ENCODE data around the gene OSGEP. TPM values are rescaled to one million over a fixed set of nuclear protein-coding genes. Genes with fewer than 3 reads are reported as not detected.
A peak's percentile ranks its signal among the peaks of the same experiment; 100 is the strongest.
"Not testable (repeated sequence)": the region's sequence is repeated elsewhere in the genome, so short reads cannot be mapped to it uniquely, and the experiment has no call there.

OSGEP gene
- total RNA-seq, 2 experiments from 2014 or later: 46.2 to 47.5 TPM

DNA sequence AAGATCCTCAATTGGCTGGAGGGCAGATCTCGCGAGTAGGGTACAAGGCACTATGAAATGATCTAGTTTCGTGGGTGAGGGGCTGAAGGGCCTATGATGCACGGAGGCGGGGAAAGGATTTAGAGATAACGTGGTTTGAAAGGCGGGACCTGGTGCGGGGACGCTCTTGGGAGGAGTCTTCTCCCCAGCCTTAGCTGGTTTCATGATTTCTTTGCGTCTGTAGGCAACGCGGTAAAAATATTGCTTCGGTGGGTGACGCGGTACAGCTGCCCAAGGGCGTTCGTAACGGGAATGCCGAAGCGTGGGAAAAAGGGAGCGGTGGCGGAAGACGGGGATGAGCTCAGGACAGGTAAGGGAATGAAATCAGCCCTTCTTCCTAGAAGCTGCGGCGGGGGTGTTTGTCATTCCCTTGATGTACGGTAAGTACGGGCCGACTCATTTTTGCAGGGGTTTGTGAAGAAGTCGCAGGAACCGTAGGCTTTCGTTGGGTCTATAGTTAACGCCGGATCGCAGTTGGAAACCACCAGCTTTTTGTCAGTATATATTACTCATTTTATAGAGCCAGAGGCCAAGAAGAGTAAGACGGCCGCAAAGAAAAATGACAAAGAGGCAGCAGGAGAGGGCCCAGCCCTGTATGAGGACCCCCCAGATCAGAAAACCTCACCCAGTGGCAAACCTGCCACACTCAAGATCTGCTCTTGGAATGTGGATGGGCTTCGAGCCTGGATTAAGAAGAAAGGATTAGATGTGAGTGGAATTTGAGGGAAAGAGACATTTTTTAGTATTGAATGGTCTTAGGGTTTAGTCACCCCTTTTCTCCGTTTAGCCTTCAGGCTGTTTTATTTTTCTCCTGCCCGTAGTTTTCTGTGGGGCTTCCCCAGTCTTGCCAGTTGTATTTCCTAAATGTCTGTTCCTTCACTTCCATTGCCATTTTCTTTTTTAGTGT lies 1.0 kb upstream of the OSGEP start:
- Mint-ChIP-seq H3K4me3 (no peak overlapping the region), H3K27ac (no peak overlapping the region), H3K36me3 (ENCODE audit: low read depth) (peaks cover 48% of the 10 kb centered on the region), H3K4me1 (peaks cover 27% of the 10 kb centered on the region), H3K27me3 (no peaks in the 10 kb centered on the region), H3K9me3 (ENCODE audit: low read depth) (no peaks in the 10 kb centered on the region)
- POLR2A ChIA-PET: interaction anchor here (0.6 to 2.7 kb wide), 14 partner anchors 8 to 167 kb away, joined by 3 to 44 read pairs (median 6); partner anchors contain the start of genes PARP2, PNP and TEP1
- DNase-seq (no peak), ATAC-seq (peak; percentile 76)
- intact Hi-C loops (cut with DNase I, micrococcal nuclease): loop anchor here (1.0 to 5.0 kb wide), 16 partner anchors 13 to 813 kb away; partner anchors contain the start of genes CCNB1IP1 (in 2 of the 2), PARP2 (in 2 of the 2), PNP (in 2 of the 2) and TEP1 (in 2 of the 2)
- CTCF ChIA-PET: interaction anchor here (0.6 to 4.6 kb wide), 9 partner anchors 17 to 235 kb away, joined by 3 to 25 read pairs (median 5); partner anchors contain the start of gene PARP2

DNA sequence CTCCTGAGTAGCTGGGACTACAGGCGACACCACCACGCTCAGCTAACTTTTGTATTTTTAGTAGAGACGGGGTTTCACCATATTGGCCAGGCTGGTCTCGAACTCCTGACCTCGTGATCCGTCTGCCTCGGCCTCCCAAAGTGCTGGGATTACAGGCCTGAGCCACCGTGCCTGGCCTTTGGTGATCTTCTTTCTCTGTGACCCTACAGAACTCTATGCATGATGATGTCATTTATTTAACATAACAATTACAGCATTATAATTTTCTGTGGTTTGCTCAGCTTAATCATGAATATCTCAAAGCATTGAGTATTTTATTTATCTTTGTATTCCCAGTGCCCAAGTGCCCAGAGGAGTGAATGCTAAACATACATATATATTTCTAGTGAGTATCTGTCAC lies 1.8 kb downstream of the OSGEP start:
- intact Hi-C loops (cut with DNase I, micrococcal nuclease); H3K4me1 Mint-ChIP-seq; DNase-seq; H3K9me3 Mint-ChIP-seq (ENCODE audit: low read depth); ATAC-seq; H3K4me3 Mint-ChIP-seq; H3K27me3 Mint-ChIP-seq: not testable (repeated sequence)
- ChIA-PET POLR2A (interaction anchor here (0.8 to 1.5 kb wide), 3 partner anchors 8 to 110 kb away, joined by 3 to 5 read pairs (median 3); partner anchors contain the start of genes PARP2 and PIP4P1), CTCF (interaction anchor here (0.6 to 4.6 kb wide), 3 partner anchors 16 to 126 kb away, joined by 3 to 25 read pairs (median 3); no protein-coding TSS in a partner anchor)
- Mint-ChIP-seq H3K36me3 (ENCODE audit: low read depth) (peaks cover 43% of the 10 kb centered on the region), H3K27ac (peak overlapping the region; percentile 24)

DNA sequence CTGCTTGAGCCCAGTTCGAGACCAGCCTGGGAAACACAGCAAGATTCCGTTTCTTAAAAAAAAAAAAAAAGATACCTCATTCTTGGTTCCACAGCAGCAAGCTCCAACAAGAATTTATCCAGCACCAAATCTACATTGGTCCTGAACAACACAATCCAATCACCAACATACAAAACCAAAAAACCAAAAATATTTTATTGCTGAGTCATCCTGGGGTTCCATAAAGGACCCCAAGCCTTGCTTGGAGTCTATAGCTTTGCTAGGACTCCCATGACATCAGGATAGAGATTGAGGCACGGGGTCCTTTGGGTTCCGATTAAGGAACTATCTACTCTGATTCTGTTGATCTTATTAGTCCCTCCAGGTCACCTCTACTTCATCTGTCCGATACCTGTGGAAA lies 7.7 kb downstream of the OSGEP start:
- H3K4me1 Mint-ChIP-seq: peaks cover 3% of the 10 kb centered on the region
- POLR2A ChIA-PET: no interaction called here
- DNase-seq (no peak), ATAC-seq (no peak)
- no peaks in the 10 kb centered on the region for H3K9me3 Mint-ChIP-seq (ENCODE audit: low read depth)
- CTCF ChIA-PET: no interaction called here
- H3K36me3 Mint-ChIP-seq (ENCODE audit: low read depth): peaks cover 45% of the 10 kb centered on the region
- H3K27me3 Mint-ChIP-seq: no peaks in the 10 kb centered on the region
- H3K27ac Mint-ChIP-seq: no peak overlapping the region
- intact Hi-C loops (cut with DNase I, micrococcal nuclease): no loop called here
- H3K4me3 Mint-ChIP-seq: no peak overlapping the region

DNA sequence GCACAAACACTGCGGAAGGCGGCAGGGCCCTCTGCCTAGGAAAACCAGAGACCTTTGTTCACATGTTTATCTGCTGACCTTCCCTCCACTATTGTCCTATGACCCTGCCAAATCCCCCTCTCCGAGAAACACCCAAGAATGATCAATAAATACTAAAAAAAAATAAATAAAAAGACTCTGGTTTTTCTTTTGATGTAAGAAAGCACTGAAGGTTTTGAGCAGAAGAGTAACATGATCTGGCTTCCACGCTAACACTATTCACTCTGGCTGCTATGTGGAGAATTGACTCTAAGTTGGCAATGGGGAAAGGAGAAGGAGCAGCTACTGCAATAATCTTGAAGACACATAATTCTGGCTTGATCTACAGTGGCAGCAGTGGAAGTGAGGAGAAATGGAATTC lies 11.0 kb downstream of the OSGEP start:
- H3K27me3 Mint-ChIP-seq; H3K9me3 Mint-ChIP-seq (ENCODE audit: low read depth); POLR2A ChIA-PET; DNase-seq; H3K4me3 Mint-ChIP-seq; CTCF ChIA-PET; intact Hi-C loops (cut with DNase I, micrococcal nuclease); ATAC-seq; H3K27ac Mint-ChIP-seq: not testable (repeated sequence)
- H3K4me1 Mint-ChIP-seq: peaks cover 21% of the 10 kb centered on the region
- H3K36me3 Mint-ChIP-seq (ENCODE audit: low read depth): peaks cover 26% of the 10 kb centered on the region

DNA sequence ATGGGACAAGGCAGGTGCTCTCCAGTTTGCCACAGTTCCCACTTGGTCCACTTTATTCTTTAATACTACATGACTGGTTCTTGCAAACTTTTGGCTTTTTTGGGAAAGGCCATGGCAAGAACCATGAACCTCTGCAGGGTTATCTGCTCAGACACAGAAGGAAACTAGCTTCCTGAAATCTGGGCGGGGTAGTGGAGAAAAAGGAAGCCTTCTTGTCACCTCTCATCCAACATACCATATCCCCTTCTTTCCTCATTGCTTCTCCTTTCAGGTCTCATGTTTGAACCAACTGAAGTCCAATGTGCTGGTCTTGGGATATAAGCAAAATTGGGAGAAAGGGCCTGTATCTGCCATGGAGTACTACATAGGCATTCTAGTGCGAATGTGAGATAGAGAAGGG lies 13.2 kb downstream of the OSGEP start:
- Mint-ChIP-seq H3K27me3 (no peaks in the 10 kb centered on the region), H3K9me3 (ENCODE audit: low read depth) (no peaks in the 10 kb centered on the region), H3K4me3 (no peak overlapping the region), H3K36me3 (ENCODE audit: low read depth) (peaks cover 8% of the 10 kb centered on the region), H3K27ac (peak overlapping the region; percentile 66), H3K4me1 (peaks cover 21% of the 10 kb centered on the region)
- ATAC-seq: no peak
- intact Hi-C loops (cut with DNase I, micrococcal nuclease): no loop called here
- DNase-seq: no peak
- POLR2A ChIA-PET: no interaction called here
- CTCF ChIA-PET: interaction anchor here (1.3 kb wide), 1 partner anchor 26 kb away, joined by 3 read pairs; no protein-coding TSS in a partner anchor

DNA sequence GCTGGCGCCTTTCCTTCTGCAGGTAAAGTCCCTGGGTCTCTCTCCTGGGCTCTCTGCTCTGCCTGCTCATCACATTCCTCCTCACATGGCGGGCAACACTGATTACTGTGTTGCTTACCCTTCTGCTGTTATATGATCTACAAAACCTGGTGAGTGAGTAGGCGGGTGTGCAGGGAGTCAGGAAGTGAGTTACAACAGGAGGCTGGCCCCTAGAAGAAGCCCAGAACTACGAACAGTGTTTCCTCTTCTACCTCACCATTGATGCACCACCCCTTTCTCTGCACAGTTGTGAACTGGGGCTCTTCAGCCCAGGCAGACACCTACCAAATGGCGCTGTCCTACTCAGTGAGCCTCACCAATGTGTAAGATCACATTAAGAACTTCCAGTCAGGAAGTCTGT lies 13.7 kb downstream of the OSGEP start:
- peak; percentile 96 for ATAC-seq
- Mint-ChIP-seq H3K27me3 (no peaks in the 10 kb centered on the region), H3K4me1 (peaks cover 21% of the 10 kb centered on the region), H3K27ac (peak overlapping the region; percentile 66), H3K36me3 (ENCODE audit: low read depth) (peaks cover 8% of the 10 kb centered on the region), H3K9me3 (ENCODE audit: low read depth) (no peaks in the 10 kb centered on the region), H3K4me3 (no peak overlapping the region)
- DNase-seq: peak; percentile 58
- ChIA-PET POLR2A (no interaction called here), CTCF (interaction anchor here (1.3 kb wide), 1 partner anchor 25 kb away, joined by 3 read pairs; no protein-coding TSS in a partner anchor)
- intact Hi-C loops (cut with DNase I, micrococcal nuclease): no loop called here

DNA sequence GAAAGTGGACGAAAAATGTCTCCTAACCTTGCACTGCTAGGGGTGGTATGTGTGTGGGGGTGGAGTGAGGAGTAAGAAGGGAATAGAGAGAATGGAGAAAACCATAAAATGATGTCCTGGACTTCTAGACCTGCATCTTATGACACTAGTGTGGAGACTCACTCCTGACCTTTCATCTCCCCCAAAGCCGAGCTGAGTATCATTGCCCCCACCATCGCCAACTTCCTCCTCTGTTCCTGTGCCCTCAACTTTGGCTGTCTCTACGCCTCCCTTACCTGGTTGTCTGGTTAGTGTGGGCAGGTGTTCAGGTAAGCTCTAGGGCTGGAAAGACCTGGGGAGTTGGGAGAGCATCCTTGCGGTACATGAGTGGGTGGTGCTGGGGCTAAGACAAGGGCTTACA lies 14.1 kb downstream of the OSGEP start:
- Mint-ChIP-seq H3K27me3 (no peaks in the 10 kb centered on the region), H3K4me3 (no peak overlapping the region), H3K9me3 (ENCODE audit: low read depth) (no peaks in the 10 kb centered on the region), H3K36me3 (ENCODE audit: low read depth) (peaks cover 8% of the 10 kb centered on the region), H3K4me1 (peaks cover 21% of the 10 kb centered on the region), H3K27ac (peak overlapping the region; percentile 66)
- peak; percentile 14 for ATAC-seq
- ChIA-PET POLR2A (no interaction called here), CTCF (interaction anchor here (1.3 kb wide), 1 partner anchor 25 kb away, joined by 3 read pairs; no protein-coding TSS in a partner anchor)
- intact Hi-C loops (cut with DNase I, micrococcal nuclease): no loop called here
- no peak for DNase-seq

DNA sequence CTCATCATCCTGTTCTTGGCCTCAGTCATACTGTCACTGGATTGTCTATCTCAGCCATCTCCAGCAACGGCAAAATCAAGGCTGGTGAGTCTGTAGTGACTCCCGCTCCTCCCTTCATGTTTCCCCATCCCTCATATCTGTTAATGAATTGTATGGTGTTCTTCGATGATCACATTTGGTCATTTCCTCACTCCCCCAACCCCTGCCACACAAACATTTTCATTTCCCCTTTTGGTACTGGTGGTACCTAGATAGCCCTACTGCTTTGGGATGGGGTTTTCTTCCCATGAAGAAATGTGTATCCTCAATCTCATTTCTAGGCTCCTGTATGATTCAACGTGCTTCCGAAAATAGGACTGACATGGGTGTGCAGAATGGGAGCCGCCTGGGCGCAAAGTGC lies 15.9 kb downstream of the OSGEP start:
- intact Hi-C loops (cut with DNase I, micrococcal nuclease): no loop called here
- H3K27ac Mint-ChIP-seq: no peak overlapping the region
- POLR2A ChIA-PET: no interaction called here
- H3K9me3 Mint-ChIP-seq (ENCODE audit: low read depth): no peaks in the 10 kb centered on the region
- CTCF ChIA-PET: interaction anchor here (0.6 kb wide), 1 partner anchor 674 kb away, joined by 4 read pairs; no protein-coding TSS in a partner anchor
- H3K27me3 Mint-ChIP-seq: no peaks in the 10 kb centered on the region
- H3K4me3 Mint-ChIP-seq: no peak overlapping the region
- no peak for ATAC-seq
- peaks cover 8% of the 10 kb centered on the region for H3K36me3 Mint-ChIP-seq (ENCODE audit: low read depth)
- no peak for DNase-seq
- peaks cover 21% of the 10 kb centered on the region for H3K4me1 Mint-ChIP-seq

DNA sequence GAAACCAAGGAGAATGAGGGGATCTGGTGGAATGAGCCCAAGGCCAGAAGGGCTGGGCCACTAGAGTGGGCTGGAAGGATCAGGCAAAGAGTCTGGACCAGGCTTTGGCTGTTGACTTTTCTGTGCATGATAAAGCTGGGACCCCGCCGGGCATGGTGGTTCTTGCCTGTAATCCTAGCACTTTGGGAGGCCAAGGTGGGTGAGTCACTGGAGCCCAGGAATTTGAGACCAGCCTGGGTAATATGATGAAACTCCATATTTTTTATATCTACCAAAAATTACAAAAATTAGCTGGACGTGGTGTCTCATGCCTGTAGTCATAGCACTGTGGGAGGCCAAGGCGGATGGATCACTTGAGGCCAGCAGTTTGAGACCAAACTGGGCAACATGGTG lies 18.3 kb downstream of the OSGEP start:
- ATAC-seq: no peak
- no peak for DNase-seq
- no peak overlapping the region for H3K4me3 Mint-ChIP-seq
- CTCF ChIA-PET: interaction anchor here (0.6 kb wide), 3 partner anchors 17 to 53 kb away, joined by 3 to 4 read pairs (median 3); no protein-coding TSS in a partner anchor
- POLR2A ChIA-PET: no interaction called here
- H3K4me1 Mint-ChIP-seq: peaks cover 13% of the 10 kb centered on the region
- no peak overlapping the region for H3K27ac Mint-ChIP-seq
- no peaks in the 10 kb centered on the region for H3K27me3 Mint-ChIP-seq
- intact Hi-C loops (cut with DNase I, micrococcal nuclease): no loop called here
- no peaks in the 10 kb centered on the region for H3K9me3 Mint-ChIP-seq (ENCODE audit: low read depth)
- no peaks in the 10 kb centered on the region for H3K36me3 Mint-ChIP-seq (ENCODE audit: low read depth)

DNA sequence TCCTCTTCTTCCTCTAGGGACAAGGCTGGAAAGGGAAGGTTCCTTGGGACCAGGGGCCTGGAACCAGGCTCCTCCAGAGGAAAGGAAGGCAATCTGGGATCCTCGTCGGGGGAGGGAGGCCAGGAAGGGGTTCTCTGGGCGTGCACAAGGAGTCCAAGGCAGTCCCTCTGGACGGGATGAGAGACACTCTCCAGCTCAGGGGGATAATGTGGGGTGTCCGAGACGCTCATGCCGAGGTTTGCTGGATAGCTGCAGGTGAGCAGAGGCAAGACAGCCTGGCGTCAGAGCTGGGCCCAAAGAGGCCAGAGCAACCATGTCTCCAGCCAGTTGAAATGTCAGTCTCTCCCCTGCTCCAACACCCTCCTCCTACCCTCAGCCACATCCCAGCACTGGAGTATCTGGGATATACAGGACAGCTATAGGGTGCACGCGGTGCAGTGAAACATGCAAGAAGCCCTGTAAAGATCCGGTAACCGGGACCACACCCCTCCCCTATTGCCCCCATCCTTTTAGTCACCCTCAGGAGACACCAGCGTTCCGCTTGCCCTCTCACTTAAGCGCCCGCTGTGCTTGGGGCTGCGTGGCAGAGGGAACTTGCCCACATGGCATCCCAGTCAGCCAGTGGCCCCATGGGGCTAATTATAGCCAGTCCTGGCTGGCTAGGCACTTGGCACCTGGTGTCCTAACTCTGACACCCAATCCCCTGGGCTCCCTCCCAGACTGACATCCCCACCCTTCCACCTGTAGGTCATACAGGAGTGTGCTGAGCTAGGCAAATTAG lies 18.8 kb downstream of the OSGEP start, which contains the start of gene KLHL33:
TSS of gene KLHL33 (minus strand) at position 585 of the 781 bp plus-strand sequence. CDS start at position 230, 355 bp downstream.
- Mint-ChIP-seq H3K36me3 (ENCODE audit: low read depth) (no peaks in the 10 kb centered on the region), H3K9me3 (ENCODE audit: low read depth) (no peaks in the 10 kb centered on the region), H3K27ac (no peak within 1 kb of the TSS), H3K4me1 (peaks cover 7% of the 10 kb centered on the region), H3K4me3 (no peak within 1 kb of the TSS), H3K27me3 (no peaks in the 10 kb centered on the region)
- ChIA-PET POLR2A (no interaction called here), CTCF (no interaction called here)
- DNase-seq (no peak), ATAC-seq (no peak)
- intact Hi-C loops (cut with DNase I, micrococcal nuclease): no loop called here
